Parathyroid adenoma (tissue), 2 donors: ENCODE data around the gene ADD2.

ENCODE experiments used
- H2AFZ ChIP-seq: fragments of 300-600 bp; sonication (generic); one replicate; pipeline ENCODE4 v1.7.0; 2017; ENCODE audit warnings: antibody characterized with exemption, mild to moderate bottlenecking
- H3K27ac ChIP-seq: fragments of 300-600 bp; sonication (generic); one replicate; pipeline ENCODE4 v1.7.0; 2017
- H3K27me3 ChIP-seq: fragments of 300-600 bp; sonication (generic); one replicate; pipeline ENCODE4 v1.7.0; 2017; ENCODE audit warnings: low read length; ENCODE audit not compliant: control insufficient read depth, insufficient read depth
- H3K36me3 ChIP-seq: fragments of 300-600 bp; sonication (generic); one replicate; pipeline ENCODE4 v1.7.0; 2017; ENCODE audit warnings: low read length; ENCODE audit not compliant: control insufficient read depth, insufficient read depth
- H3K4me1 ChIP-seq: fragments of 300-600 bp; sonication (generic); one replicate; pipeline ENCODE4 v1.7.0; 2017; ENCODE audit warnings: control low read depth
- H3K4me2 ChIP-seq: fragments of 300-600 bp; sonication (generic); one replicate; pipeline ENCODE4 v1.7.0; 2017; ENCODE audit warnings: low read length
- H3K4me3 ChIP-seq: fragments of 300-600 bp; sonication (generic); one replicate; pipeline ENCODE4 v1.7.0; 2017; ENCODE audit warnings: low read depth, low read length
- H3K79me2 ChIP-seq: fragments of 300-600 bp; sonication (generic); one replicate; pipeline ENCODE4 v1.7.0; 2017; ENCODE audit warnings: control low read depth
- H3K9ac ChIP-seq: fragments of 300-600 bp; sonication (generic); one replicate; pipeline ENCODE4 v1.7.0; 2017; ENCODE audit warnings: mild to moderate bottlenecking
- H3K9me3 ChIP-seq: fragments of 300-600 bp; sonication (generic); one replicate; pipeline ENCODE4 v1.7.0; 2017; ENCODE audit warnings: low read length; ENCODE audit not compliant: control insufficient read depth
- TF ChIP-seq, protein P1 (sequence below): fragments of 300-600 bp; sonication (generic); IDR thresholded peaks from one replicate; pipeline ENCODE4 v1.7.0; 2017; ENCODE audit warnings: antibody characterized with exemption, mild to moderate bottlenecking
- donor health status: primary hyperparathyroidism.

The ADD2 gene

DNA sequence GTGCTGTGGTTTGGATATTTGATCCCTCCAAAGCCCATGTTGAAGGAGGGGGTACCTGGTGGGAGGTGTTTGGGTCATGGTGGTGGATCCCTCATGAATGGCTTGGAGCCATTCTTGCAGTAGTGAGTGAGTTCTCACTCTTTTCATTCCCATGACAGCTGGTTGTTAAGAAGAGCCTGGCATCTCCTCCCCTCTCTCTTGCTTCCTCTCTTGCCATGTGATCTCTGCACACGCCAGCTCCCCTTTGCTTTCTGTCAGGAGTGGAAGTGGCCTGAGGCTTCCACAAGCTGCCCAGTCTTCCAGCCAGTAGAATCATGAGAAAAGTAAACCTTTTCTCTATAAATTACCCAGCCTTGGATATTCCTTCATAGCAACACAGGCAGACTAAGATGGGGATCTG, 8.6 kb downstream of the ADD2 start:
- Histone ChIP-seq H3K27me3 (no peaks in the 10 kb centered on the region), H3K4me2 (no peak overlapping the region), H3K4me1 (no peaks in the 10 kb centered on the region), H3K9me3 (no peaks in the 10 kb centered on the region), H3K79me2 (no peaks in the 10 kb centered on the region), H3K36me3 (no peaks in the 10 kb centered on the region), H3K27ac (no peak overlapping the region), H3K9ac (no peak overlapping the region), H2AFZ (no peak overlapping the region), H3K4me3 (no peak overlapping the region)
- TF ChIP-seq, protein P1, sequence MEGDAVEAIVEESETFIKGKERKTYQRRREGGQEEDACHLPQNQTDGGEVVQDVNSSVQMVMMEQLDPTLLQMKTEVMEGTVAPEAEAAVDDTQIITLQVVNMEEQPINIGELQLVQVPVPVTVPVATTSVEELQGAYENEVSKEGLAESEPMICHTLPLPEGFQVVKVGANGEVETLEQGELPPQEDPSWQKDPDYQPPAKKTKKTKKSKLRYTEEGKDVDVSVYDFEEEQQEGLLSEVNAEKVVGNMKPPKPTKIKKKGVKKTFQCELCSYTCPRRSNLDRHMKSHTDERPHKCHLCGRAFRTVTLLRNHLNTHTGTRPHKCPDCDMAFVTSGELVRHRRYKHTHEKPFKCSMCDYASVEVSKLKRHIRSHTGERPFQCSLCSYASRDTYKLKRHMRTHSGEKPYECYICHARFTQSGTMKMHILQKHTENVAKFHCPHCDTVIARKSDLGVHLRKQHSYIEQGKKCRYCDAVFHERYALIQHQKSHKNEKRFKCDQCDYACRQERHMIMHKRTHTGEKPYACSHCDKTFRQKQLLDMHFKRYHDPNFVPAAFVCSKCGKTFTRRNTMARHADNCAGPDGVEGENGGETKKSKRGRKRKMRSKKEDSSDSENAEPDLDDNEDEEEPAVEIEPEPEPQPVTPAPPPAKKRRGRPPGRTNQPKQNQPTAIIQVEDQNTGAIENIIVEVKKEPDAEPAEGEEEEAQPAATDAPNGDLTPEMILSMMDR, result no peak

DNA sequence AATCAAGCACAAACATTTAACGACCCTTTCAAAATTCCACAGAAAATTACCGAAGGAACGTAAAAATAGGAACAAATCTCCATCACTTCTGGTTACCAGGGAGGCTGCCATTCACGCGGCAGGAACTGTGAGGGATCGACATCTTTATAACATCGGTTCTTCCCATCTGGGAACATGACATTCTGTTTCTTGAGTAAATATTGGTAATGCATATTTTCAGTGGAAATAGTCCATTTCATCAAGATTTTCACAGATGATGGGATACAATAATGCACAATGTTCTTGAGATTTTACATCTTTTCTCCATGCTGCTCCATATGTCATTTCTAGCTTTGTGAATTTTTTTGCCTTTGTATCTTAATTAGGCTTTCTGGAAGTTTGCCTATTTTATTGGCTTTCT, 10.0 kb downstream of the ADD2 start:
- no peaks in the 10 kb centered on the region for H3K36me3 ChIP-seq
- H3K4me3 ChIP-seq, result no peak overlapping the region
- no peaks in the 10 kb centered on the region for H3K79me2 ChIP-seq
- no peak overlapping the region for H3K9ac ChIP-seq
- no peaks in the 10 kb centered on the region for H3K27me3 ChIP-seq
- H3K9me3 ChIP-seq, result no peaks in the 10 kb centered on the region
- no peak overlapping the region for H3K4me2 ChIP-seq
- no peak overlapping the region for H3K27ac ChIP-seq
- H2AFZ ChIP-seq, result no peak overlapping the region
- no peaks in the 10 kb centered on the region for H3K4me1 ChIP-seq
- TF ChIP-seq, protein P1, result no peak

DNA sequence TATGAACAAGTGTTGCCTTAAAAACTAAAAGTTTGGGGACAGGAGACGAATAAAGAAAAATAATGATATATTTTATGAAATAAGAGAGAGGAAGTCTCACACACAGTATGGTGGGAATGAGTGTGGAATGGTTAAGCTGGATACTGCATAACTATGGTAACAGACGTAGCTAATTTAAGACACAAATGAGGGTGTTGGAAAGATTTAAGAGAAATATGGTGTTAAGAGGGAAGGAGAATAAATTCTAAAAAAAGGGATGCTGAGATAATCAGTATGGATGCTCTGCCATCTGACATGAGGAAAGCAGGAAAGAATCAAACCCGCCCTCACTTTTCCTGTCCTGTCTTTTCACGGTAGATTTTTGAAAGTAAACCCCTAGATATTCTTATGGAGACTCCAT, 10.6 kb downstream of the ADD2 start:
- H3K4me1 ChIP-seq, result no peaks in the 10 kb centered on the region
- no peak overlapping the region for H2AFZ ChIP-seq
- TF ChIP-seq, protein P1, result no peak
- H3K27ac ChIP-seq, result no peak overlapping the region
- no peak overlapping the region for H3K4me3 ChIP-seq
- H3K9me3 ChIP-seq, result no peaks in the 10 kb centered on the region
- no peak overlapping the region for H3K9ac ChIP-seq
- no peaks in the 10 kb centered on the region for H3K27me3 ChIP-seq
- H3K4me2 ChIP-seq, result no peak overlapping the region
- no peaks in the 10 kb centered on the region for H3K79me2 ChIP-seq
- no peaks in the 10 kb centered on the region for H3K36me3 ChIP-seq

DNA sequence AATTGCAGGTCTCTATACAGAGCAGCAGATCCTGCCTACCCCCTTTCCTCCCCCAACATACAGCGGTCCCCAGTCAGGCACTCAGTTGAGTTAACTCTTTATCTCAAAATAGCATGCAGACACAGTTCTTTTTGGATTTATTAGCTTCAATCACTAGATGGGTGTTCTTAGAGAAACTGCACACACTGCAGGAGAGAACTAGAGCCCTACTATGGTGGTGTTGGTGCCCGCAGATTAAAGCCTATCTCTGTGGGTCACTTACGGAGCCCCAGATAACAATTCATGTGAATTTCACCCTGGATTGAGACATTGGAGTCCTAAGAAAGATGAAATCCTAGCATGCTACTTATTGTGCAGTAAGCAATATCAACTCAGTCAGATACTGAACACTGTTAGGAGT, 11.9 kb downstream of the ADD2 start:
- Histone ChIP-seq H3K36me3 (no peaks in the 10 kb centered on the region), H3K27me3 (no peaks in the 10 kb centered on the region), H2AFZ (no peak overlapping the region), H3K4me3 (no peak overlapping the region), H3K79me2 (no peaks in the 10 kb centered on the region), H3K9me3 (no peaks in the 10 kb centered on the region), H3K4me1 (no peaks in the 10 kb centered on the region), H3K4me2 (no peak overlapping the region), H3K27ac (no peak overlapping the region), H3K9ac (no peak overlapping the region)
- TF ChIP-seq, protein P1, result no peak

DNA sequence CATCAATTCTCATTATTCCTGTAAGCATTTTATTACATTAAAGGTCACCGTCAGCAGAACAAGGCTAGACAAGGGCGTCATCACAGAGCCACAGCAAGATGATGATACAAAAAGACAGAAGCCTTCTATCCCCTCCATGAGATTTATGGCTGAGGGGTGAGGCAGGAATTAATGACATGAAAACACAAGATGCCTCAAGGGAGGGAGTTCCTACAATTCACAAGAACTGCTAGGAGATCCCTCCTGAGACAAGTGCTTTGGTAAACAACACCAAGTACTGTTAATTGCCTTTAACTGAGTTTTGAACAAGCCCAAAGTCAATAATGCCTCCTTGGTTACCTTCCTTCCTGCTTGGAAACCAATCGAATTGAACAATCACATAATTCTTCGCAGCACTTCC, 14.1 kb downstream of the ADD2 start:
- TF ChIP-seq, protein P1, result no peak

More for the DNA sequence above, 14.1 kb downstream of the ADD2 start:
- H3K9me3 ChIP-seq, result no peaks in the 10 kb centered on the region
- no peak overlapping the region for H3K9ac ChIP-seq
- H3K4me3 ChIP-seq, result no peak overlapping the region
- H3K27ac ChIP-seq, result no peak overlapping the region
- no peak overlapping the region for H3K4me2 ChIP-seq
- H3K4me1 ChIP-seq, result no peaks in the 10 kb centered on the region
- H2AFZ ChIP-seq, result no peak overlapping the region
- no peaks in the 10 kb centered on the region for H3K27me3 ChIP-seq
- H3K36me3 ChIP-seq, result no peaks in the 10 kb centered on the region
- no peaks in the 10 kb centered on the region for H3K79me2 ChIP-seq
